Activated CD8-positive, alpha-beta memory T cell treated with anti-CD3 and anti-CD28 coated beads, Interleukin-2, amount 10 ng/mL, durations not matched to agents 7 days and 5 days (primary cell): ENCODE data around the gene DENND6B. TPM values are rescaled to one million over a fixed set of nuclear protein-coding genes. Genes with fewer than 3 reads are reported as not detected.
A peak's percentile ranks its signal among the peaks of the same experiment; 100 is the strongest.

Source experiments
- ATAC-seq: fragments of 150-1000 bp; cut with Tn5 transposase; one replicate; pipeline ENCODE4 v1.10.0; 2021; ENCODE audit warnings: moderate library complexity
- CTCF ChIA-PET: fragments of 350-600 bp; sonication (Branson Sonifier 250); formaldehyde crosslinking; loops from one replicate; lab custom pipeline; 2021; ENCODE audit warnings: antibody characterized with exemption; lab: Charles Lee
- DNase-seq: peaks from one replicate; pipeline ENCODE4 v3.0.0-alpha.2; 2020
- H3K27ac Mint-ChIP-seq: one replicate; pipeline ENCODE4 v1.8.0; 2021; ENCODE audit warnings: mild to moderate bottlenecking, mixed read lengths
- H3K27me3 Mint-ChIP-seq: one replicate; pipeline ENCODE4 v1.8.0; 2021; ENCODE audit warnings: mixed read lengths
- H3K36me3 Mint-ChIP-seq: one replicate; pipeline ENCODE4 v1.8.0; 2021; ENCODE audit warnings: mild to moderate bottlenecking, mixed read lengths
- H3K4me1 Mint-ChIP-seq: one replicate; pipeline ENCODE4 v1.8.0; 2021; ENCODE audit warnings: mixed read lengths
- H3K4me3 Mint-ChIP-seq: one replicate; pipeline ENCODE4 v1.8.0; 2021; ENCODE audit warnings: mild to moderate bottlenecking, moderate library complexity, mixed read lengths
- H3K9me3 Mint-ChIP-seq: one replicate; pipeline ENCODE4 v1.8.0; 2022; ENCODE audit warnings: low read depth, mixed read lengths
- total RNA-seq, 2 experiments: library from RNA; stranded (reverse); gene quantifications; one replicate each; pipeline ENCODE4 v1.2.3, GENCODE V29; 2021

DENND6B gene
- total RNA-seq, 2 experiments from 2014 or later, result 5.7 to 8.8 TPM

DNA sequence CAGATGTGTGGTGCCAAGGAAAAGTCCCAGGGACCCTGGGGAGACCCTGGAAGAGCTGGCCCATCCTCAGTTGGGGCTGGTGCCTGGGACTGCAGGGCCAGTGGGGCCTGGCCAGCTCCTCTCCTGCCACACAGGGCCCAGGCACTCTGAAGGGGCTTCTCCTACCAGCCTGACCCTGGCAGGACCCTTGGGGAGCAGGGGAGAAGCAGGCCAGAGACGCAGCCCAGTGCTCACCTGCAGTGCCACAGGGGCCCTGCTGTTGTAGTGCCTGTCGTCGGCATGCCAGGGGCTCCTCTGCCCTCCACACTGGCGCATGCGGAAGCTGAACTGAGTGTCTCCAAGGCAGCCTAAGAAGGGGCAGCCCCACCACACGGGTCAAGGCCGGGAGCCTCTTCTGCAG, 9.1 kb downstream of the DENND6B start:
- Mint-ChIP-seq H3K36me3 (no peaks in the 10 kb centered on the region), H3K27me3 (no peaks in the 10 kb centered on the region), H3K27ac (no peak overlapping the region), H3K4me3 (no peak overlapping the region), H3K9me3 (no peaks in the 10 kb centered on the region), H3K4me1 (peaks cover 15% of the 10 kb centered on the region)
- DNase-seq (no peak), ATAC-seq (no peak)
- CTCF ChIA-PET, result interaction anchor here (2.8 kb wide), 1 partner anchor 9 kb away, joined by 11 read pairs; the partner anchor contains the start of gene DENND6B

DNA sequence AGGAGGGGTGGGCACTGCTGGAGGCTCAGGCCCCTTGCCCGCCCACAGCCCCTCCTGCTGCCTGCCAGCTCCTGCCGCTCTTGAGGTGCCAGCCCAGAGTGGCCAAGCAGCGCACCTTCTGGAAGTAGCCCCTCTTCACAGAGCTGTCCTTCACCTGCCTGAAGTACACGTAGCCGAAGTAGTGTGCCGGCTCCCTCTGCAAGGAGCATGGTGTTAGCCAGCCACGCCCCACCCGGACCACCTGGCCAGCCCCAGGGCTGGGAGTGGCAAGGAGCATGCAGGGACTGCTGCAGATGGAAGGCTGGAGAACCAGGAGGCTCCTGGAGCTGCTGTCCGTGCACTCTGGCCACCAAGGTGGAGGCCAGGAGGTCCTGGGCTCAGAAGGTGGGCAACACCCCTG, 9.6 kb downstream of the DENND6B start:
- no peak overlapping the region for H3K27ac Mint-ChIP-seq
- no peaks in the 10 kb centered on the region for H3K36me3 Mint-ChIP-seq
- H3K4me3 Mint-ChIP-seq, result no peak overlapping the region
- H3K4me1 Mint-ChIP-seq, result peaks cover 15% of the 10 kb centered on the region
- no peaks in the 10 kb centered on the region for H3K27me3 Mint-ChIP-seq
- CTCF ChIA-PET, result interaction anchor here (2.8 kb wide), 1 partner anchor 10 kb away, joined by 11 read pairs; the partner anchor contains the start of gene DENND6B
- H3K9me3 Mint-ChIP-seq, result no peaks in the 10 kb centered on the region
- ATAC-seq (no peak), DNase-seq (no peak)

DNA sequence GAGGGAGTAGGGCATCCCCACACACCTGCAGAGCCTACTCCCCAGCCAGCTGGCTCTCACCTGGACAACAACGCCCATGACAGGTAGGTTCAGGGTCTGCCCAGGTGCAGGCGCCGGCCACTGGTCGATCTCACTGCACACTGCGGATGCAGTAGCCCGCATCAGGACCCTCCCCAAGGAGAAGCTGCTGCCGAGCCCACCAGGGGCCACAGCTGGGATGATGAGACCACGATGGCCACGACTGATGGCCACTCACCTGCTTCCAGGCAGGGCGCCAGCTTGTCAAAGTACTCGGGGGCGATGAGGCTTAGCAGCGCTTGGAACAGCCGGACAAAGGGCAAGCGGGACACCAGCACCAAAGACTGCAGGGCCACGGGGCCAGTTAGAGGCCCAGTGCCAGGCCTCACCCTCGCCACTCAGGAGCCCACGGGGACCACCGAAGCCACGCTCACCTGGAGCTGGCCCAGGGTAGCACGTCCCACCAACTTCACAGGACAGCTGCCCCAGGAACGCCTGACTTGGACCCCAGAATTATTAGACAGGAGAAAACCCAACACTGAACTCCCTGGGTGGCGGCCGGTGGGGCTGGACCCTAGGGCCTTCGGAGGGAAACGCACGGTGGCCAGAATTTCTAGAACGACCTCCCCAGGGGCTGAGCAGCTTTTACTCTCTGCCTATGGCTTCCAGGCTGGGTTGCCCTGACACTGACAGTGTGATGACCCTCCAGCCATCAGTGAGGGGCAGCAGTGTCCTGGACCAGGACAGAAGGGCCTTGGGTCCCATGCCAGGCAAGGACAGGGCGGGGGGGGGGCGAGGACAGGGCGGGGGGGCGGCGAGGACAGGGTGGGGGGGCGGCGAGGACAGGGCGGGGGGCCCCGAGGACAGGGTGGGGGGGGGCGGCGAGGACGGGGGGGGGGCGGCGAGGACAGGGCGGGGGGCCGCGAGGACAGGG, 10.4 kb downstream of the DENND6B start:
- ATAC-seq, result no peak
- CTCF ChIA-PET, result interaction anchor here (0.7 to 2.8 kb wide), 6 partner anchors 9 to 40 kb away, joined by 3 to 11 read pairs (median 6); partner anchors contain the start of gene DENND6B
- H3K4me1 Mint-ChIP-seq, result peaks cover 15% of the 10 kb centered on the region
- H3K27me3 Mint-ChIP-seq, result no peaks in the 10 kb centered on the region
- H3K36me3 Mint-ChIP-seq, result no peaks in the 10 kb centered on the region
- H3K27ac Mint-ChIP-seq, result no peak overlapping the region
- H3K9me3 Mint-ChIP-seq, result no peaks in the 10 kb centered on the region
- DNase-seq, result no peak
- no peak overlapping the region for H3K4me3 Mint-ChIP-seq

DNA sequence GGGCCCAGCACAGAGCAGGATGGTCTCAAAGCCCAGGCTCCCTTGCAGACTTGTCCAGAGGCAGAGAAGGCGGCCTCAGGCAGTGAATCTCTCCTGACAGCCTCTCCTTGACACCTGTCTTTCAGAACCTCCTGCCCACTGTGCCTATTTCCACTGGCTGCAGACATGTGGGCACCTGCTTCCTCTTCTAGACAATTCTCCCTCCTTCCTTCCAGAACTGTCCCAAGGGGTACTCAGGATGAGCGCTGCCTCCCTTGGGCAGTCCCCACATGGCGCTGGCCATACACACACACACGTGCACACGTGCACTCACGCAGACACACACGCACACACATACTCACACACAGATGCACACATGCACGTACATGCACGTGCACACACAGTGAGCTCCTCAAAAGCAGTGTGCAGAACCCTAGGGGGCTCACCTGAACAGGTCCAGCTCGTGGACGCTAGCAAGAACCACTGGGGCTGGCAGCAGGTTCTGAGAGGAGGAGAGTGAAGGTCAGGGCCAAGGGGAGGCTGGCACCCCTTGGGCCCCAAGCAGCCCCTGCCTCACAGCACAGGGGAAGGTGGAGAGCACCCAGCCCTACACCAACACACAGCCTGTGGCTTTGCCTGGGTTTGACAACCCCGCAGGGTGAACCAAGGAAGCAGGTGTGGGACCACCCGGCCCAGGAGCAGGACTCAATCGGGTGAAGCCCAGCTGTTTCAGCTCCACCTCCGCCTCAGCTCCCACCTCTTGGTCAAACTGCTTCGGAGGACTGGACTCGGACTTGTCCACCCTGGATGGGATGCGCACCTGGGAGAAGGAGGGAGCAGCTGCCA, 11.3 kb downstream of the DENND6B start:
- ATAC-seq (no peak), DNase-seq (no peak)
- Mint-ChIP-seq H3K4me3 (peak overlapping the region; percentile 44), H3K27ac (peak overlapping the region; percentile 66), H3K4me1 (peaks cover 15% of the 10 kb centered on the region), H3K9me3 (no peaks in the 10 kb centered on the region), H3K36me3 (no peaks in the 10 kb centered on the region), H3K27me3 (no peaks in the 10 kb centered on the region)
- CTCF ChIA-PET, result interaction anchor here (0.6 to 2.0 kb wide), 13 partner anchors 8 to 306 kb away, joined by 3 to 13 read pairs (median 4); partner anchors contain the start of gene DENND6B

DNA sequence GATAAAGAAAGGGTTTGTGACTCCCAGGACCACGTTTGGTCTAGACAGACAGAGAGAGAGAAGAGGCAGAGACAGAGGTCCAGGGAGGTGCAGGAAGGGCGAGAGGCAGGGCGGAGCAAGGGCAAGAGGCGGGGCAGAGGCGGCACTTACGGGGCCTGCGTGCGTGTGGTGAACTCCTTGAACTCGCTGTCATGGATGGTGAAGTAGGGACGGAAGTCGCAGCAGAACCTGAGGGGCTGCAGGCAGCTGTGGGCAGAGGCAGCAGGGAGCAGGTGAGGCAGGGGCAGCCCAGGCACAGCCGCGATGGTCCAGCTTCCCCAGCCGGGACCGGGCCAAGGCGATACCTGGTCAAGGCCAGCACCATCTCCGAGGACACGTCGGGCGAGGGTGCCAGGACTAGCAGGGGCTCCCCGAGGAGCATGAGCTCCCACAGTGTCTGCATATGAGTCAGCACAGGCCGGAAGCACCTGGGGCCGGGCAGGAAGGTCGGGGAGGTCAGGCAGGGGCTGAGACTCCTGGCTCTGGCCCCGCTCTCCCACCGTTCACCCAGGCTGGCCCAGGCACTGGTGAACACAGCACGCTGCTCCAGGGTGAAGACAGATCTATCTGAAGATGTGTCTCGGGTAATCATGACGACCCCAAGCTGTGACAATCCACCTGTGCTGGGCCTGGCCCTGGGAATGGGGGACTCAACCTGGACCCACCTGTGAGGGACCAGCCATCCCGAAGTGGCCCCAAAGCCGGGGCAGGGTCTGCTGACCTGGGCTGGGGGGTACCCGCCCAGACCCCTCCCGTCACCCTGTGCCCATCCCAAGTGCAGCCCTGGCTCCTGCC, 12.1 kb downstream of the DENND6B start:
- CTCF ChIA-PET, result interaction anchor here (0.6 to 2.0 kb wide), 12 partner anchors 9 to 307 kb away, joined by 3 to 13 read pairs (median 4); no protein-coding TSS in a partner anchor
- Mint-ChIP-seq H3K9me3 (no peaks in the 10 kb centered on the region), H3K4me1 (peaks cover 15% of the 10 kb centered on the region), H3K4me3 (peak overlapping the region; percentile 84), H3K27me3 (no peaks in the 10 kb centered on the region), H3K36me3 (no peaks in the 10 kb centered on the region), H3K27ac (peak overlapping the region; percentile 93)
- DNase-seq (peak; percentile 92), ATAC-seq (peak; percentile 96)

DNA sequence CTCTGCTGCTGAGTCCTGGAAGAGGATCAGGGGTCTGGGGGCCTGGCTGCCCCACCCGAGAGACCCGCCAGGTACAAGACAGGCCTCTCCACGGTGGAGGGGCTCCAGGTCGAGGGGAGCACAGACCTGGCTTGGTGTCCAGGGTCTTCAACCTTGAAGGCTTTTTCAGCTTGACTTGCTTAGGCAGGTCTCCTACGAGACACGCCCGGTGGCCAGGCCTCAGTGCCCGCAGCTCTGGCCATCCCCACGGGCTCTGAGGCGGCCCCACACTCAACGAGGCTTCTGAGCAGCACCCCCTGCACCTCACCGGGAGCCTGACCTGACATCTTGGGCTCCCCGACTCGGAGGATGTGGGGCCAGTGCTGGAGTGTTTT, 12.7 kb downstream of the DENND6B start:
- ATAC-seq (no peak), DNase-seq (no peak)
- H3K27ac Mint-ChIP-seq, result peak overlapping the region; percentile 93

DNA sequence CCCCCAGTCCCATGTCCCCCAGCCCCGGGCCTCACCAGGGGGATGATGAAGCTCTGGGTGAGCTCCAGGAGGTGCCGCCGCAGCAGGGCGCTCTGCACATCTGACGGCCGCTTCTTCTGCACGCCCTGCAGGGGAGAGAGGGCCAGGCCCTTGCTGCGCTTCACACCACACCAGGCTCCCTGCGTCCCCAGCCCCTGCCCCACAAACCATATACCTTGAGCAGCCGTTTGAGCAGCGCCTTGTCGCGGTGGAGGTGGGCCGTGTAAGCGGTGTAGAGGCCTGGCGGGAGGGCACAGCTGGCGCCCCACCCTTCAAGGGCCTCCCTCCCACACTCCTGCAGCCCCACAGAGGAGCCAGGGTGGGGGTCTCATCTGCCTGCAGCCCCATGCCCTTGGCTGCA, 13.2 kb downstream of the DENND6B start:
- H3K4me3 Mint-ChIP-seq, result peak overlapping the region; percentile 84
- H3K9me3 Mint-ChIP-seq, result no peaks in the 10 kb centered on the region
- no peaks in the 10 kb centered on the region for H3K27me3 Mint-ChIP-seq
- H3K27ac Mint-ChIP-seq, result peak overlapping the region; percentile 93
- ATAC-seq, result no peak
- no peak for DNase-seq
- H3K4me1 Mint-ChIP-seq, result peaks cover 17% of the 10 kb centered on the region
- no peaks in the 10 kb centered on the region for H3K36me3 Mint-ChIP-seq
- CTCF ChIA-PET, result interaction anchor here (0.8 to 2.0 kb wide), 6 partner anchors 9 to 185 kb away, joined by 3 to 13 read pairs (median 4); no protein-coding TSS in a partner anchor

More for the DNA sequence above, 12.7 kb downstream of the DENND6B start:
- Mint-ChIP-seq H3K27me3 (no peaks in the 10 kb centered on the region), H3K4me1 (peaks cover 15% of the 10 kb centered on the region), H3K36me3 (no peaks in the 10 kb centered on the region), H3K4me3 (peak overlapping the region; percentile 84), H3K9me3 (no peaks in the 10 kb centered on the region)
- CTCF ChIA-PET, result interaction anchor here (0.8 to 2.0 kb wide), 9 partner anchors 9 to 187 kb away, joined by 3 to 13 read pairs (median 3); no protein-coding TSS in a partner anchor

DNA sequence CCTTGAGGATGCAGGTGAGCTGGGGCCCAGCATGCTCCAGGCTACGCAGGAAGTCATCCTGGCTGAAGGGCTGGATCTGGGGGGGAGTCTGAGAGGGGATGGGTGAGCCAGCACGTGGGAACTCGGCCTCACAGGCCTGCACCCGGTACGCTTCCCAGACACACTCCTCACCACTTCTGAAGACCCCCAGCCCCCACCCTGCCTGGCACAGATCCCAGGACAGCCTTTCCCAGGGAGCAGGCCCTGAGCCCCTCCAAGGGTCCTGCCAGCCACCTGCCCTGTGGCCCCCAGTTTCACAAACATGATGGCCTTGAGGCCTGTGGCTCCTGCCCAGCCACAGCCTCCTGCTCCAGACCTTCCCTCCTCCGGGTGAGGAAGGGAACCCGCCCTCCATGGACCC, 13.8 kb downstream of the DENND6B start:
- H3K4me1 Mint-ChIP-seq, result peaks cover 18% of the 10 kb centered on the region
- ATAC-seq (no peak), DNase-seq (no peak)
- no peaks in the 10 kb centered on the region for H3K27me3 Mint-ChIP-seq
- H3K4me3 Mint-ChIP-seq, result no peak overlapping the region
- H3K9me3 Mint-ChIP-seq, result no peaks in the 10 kb centered on the region
- CTCF ChIA-PET, result interaction anchor here (1.5 to 2.0 kb wide), 3 partner anchors 9 to 45 kb away, joined by 3 to 13 read pairs (median 6); no protein-coding TSS in a partner anchor
- H3K27ac Mint-ChIP-seq, result no peak overlapping the region
- H3K36me3 Mint-ChIP-seq, result no peaks in the 10 kb centered on the region

DNA sequence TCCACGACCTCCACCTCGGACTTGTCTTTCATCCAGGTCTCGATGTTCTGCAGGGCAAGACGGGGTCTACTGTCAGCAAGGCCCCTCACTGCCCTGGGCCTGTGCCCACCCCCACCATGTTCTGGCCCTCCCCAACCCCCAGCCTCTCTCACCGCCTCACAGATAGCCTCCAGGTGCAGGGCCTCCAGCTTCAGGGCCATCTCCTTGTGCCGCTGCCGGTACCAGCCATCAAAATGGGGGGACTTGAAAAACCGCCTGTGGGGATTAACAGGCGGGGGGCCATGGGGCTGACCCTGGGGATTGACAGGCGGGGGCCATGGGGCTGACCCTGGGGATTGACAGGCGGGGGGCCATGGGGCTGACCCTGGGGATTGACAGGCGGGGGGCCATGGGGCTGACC, 14.4 kb downstream of the DENND6B start:
- H3K4me1 Mint-ChIP-seq, result peaks cover 18% of the 10 kb centered on the region
- no peaks in the 10 kb centered on the region for H3K9me3 Mint-ChIP-seq
- H3K27me3 Mint-ChIP-seq, result no peaks in the 10 kb centered on the region
- H3K36me3 Mint-ChIP-seq, result no peaks in the 10 kb centered on the region
- H3K27ac Mint-ChIP-seq, result no peak overlapping the region
- CTCF ChIA-PET, result no interaction called here
- no peak overlapping the region for H3K4me3 Mint-ChIP-seq
- no peak for ATAC-seq
- no peak for DNase-seq

DNA sequence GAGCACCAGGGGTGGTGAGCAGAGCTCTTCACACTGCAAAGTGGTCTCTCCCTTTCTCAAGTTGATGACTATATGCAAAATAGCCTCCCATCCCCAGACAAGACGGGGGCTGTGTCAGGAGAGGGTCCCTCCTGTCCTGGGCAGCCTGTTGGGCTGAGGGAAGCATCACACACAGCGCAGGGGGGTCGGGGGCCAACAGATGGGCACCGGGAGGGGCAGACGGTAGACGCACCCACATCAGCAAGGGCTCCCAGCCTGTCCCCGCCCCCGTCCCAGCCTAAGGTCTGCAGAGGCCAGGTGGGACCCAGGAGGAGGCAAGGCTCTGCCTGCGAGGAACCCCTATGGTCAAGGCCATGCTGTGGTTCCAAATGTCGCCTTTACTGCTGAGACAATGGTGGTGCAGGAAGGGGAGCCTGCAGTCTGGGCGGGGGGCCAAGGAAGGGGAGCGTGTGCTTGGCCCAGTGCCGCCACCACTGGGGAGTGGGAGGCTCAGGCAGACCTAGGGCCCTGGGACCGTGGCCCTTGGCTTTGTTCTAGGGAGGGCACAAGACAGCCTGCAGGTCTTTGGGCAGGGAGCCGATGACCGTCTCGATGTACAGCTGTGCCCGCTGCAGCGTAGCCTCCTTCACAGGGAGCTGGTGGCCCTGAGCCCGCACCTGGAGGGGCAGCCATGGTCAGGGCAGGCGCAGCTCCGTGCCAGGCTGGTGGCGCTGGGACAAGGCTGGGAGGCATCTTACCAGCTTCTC, 15.0 kb downstream of the DENND6B start:
- peaks cover 18% of the 10 kb centered on the region for H3K4me1 Mint-ChIP-seq
- ATAC-seq, result no peak
- no peaks in the 10 kb centered on the region for H3K9me3 Mint-ChIP-seq
- DNase-seq, result no peak
- no peaks in the 10 kb centered on the region for H3K27me3 Mint-ChIP-seq
- H3K36me3 Mint-ChIP-seq, result no peaks in the 10 kb centered on the region
- no peak overlapping the region for H3K27ac Mint-ChIP-seq
- CTCF ChIA-PET, result no interaction called here
- H3K4me3 Mint-ChIP-seq, result no peak overlapping the region

DNA sequence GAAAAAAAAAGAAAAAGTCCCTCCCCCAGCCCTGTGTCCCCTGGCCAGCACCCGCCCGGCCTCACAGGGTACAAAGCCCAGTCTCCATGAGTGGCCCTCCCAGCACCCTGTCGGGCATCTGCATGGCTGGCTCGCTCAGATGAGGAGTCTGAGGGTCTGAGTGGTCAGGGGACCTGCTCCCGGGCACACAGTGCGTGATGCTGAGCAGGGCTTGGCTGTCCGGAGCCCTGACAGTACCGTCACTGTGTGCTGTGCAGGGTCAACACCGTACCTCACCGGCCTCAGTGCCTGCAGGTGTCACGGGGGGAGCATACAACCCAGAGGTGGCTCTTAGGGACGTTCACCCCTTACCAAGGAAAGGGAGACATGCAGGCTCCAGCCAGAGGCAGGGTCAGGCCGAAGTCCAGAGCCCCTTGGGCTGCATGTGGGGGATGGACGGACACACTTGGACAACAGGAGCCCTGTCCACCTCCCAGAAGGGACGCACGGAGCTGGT, 15.8 kb downstream of the DENND6B start:
- H3K4me3 Mint-ChIP-seq, result no peak overlapping the region

More for the DNA sequence above, 15.8 kb downstream of the DENND6B start:
- CTCF ChIA-PET, result no interaction called here
- Mint-ChIP-seq H3K27me3 (peaks cover 4% of the 10 kb centered on the region), H3K4me1 (peaks cover 22% of the 10 kb centered on the region), H3K9me3 (no peaks in the 10 kb centered on the region), H3K27ac (no peak overlapping the region), H3K36me3 (no peaks in the 10 kb centered on the region)
- ATAC-seq (no peak), DNase-seq (no peak)
